NCI-H2196 treated with DMSO at 0.1 percent for 48 hours (cell line): ENCODE results near the gene SNX21.
"Not testable (repeated sequence)": the region's sequence is repeated elsewhere in the genome, so short reads cannot be mapped to it uniquely, and the experiment has no call there.

Source experiments
- DNase-seq: peaks from one replicate; lab custom pipeline; 2025; ENCODE audit not compliant: unreplicated experiment; lab: John Stamatoyannopoulos, UW

SNX21 gene, protein sequence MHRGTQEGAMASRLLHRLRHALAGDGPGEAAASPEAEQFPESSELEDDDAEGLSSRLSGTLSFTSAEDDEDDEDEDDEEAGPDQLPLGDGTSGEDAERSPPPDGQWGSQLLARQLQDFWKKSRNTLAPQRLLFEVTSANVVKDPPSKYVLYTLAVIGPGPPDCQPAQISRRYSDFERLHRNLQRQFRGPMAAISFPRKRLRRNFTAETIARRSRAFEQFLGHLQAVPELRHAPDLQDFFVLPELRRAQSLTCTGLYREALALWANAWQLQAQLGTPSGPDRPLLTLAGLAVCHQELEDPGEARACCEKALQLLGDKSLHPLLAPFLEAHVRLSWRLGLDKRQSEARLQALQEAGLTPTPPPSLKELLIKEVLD

DNA sequence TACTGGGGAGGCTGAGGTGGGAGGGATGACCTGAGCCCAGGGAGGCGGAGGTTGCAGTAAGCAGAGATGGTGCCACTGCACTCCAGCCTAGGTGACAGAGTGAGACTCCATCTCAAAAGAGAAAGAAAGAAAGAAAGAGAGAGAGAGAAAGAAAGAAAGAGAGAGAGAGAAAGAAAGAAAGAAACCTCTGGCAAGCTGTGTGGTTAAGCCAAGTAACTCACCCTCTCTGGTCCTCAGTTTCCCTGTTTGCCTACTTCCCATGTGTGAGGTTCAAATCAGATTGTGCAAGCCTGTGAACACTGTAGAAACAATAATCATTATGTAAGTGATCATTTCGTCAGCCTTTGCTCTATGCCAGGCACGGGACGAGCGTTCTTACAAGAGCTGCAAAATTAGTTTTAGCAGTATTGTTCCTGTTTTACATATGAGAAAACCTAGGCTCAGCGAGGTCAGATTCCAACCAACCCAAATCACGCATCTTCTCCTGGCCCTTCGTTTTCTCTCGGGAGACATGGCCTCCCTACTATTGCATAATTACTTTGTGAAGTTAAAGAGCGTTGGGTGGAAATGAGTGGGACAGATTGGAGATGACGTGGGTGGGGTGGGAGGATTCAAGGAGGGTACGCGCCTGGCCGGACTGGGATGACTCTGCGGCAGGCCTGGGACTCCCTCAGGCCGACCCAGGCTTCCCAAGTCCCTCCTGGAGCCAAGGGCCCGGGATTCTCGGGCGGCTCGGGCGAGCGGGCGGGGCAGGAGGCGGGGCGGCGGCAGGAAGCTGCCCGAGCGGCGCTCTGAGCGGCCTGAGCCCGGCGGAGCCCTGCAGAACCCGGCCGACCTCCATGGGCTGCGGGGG, at the start of gene SNX21:
SNX21 (plus strand) TSS at position 770 of the 853 bp plus-strand sequence. CDS start 121 bp downstream, outside the sequence.
- DNase-seq, result peak; percentile 35

DNA sequence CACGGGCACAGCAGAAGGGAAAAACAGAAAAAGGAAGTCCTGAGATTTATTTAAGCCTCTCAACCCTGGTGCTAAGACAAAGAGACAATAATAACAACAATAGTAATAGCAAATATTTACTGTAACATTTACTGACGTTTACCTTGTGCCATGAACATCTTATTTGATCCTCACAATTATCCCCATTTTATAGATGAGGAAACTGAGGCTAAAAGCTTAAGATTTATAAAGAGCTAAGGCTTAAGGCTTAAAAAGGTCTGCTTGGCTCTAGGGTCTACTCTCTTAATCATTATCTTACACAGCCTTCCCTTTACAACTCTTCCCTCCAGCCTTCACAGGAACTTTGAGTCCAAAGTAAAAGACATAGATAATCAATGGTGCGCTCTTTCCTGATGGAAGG, 45.2 kb upstream of the SNX21 start:
- no peak for DNase-seq

DNA sequence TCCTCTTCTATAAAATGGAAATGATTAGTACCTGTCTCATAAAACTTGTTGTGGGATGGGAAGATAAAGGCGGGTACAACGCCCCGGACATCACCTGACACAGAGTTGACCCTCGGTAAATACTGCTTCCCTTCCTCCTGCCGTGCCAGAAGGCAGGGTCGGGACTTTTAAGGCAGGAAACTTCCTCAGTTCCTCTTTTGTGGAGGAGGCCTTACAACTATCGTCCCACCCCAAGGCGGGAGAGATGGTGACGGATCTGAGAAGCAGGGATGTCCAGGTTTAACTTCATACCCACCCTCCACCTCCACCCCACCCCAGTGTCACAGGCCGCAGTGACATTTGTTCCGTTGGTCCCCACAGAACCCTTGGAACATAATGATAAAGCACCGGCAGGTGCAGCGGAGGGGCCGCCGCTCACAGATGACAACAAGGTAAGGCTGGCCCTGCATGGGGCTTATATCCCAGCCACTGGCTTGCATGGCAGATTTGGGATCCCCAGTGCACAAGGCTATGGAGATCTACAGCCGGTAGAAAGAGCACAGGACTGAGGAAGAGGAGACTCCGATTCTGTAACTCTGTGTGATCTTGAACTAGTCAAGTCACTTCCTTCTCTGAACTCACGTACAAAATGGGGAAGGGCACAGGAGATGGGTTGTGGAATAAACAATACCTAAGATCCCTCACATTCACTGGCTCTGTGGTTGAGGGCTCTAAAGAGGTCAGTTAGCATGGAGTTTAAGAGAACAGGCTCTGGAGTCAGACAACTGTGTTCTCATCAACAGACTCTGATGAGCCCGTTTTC, 41.1 kb upstream of the SNX21 start:
- DNase-seq, result no peak

DNA sequence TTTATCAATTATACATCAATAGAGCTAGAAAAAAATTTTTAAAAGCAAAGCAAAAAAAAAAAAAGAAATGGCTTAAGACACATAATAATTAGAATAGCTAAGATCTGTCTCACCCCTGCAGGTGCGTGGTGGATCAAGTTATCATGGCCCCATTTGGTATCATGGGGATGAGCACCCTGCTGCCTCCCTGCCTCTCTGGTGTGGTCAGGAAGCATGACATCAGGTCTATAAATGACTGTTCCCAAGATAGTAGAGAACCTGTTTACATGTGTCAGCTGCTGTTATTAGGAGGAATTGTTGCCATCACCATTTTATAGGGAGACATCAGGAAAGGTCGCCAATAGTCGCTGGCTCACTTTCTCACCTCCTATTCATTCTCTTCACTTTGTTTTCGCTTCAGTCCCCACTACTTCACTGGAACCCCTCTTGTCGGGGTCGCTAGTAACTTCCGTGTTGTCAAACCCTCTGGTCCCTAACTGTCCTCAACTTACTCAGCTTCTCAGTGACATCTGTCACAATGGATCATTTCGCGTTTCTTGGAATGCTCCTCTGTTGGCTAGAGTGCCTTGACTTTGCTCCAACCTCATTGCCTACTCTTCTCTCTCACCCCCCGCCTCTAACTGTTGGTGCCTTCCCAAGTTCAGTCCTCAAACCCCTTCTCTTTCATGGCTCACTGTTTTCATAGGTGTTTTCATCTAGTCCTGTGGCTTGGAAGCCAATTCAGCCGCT, 37.1 kb upstream of the SNX21 start:
- DNase-seq, result no peak

DNA sequence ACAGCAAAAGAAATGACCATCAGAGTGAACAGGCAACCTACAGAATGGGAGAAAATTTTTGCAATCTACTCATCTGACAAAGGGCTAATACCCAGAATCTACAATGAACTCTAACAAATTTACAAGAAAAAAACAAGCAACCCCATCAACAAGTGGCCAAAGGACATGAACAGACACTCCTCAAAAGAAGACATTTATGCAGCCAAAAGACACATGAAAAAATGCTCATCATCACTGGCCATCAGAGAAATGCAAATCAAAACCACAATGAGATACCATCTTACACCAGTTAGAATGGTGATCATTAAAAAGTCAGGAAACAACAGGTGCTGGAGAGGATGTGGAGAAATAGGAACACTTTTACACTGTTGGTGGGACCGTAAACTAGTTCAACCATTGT, 36.1 kb upstream of the SNX21 start:
- DNase-seq, result not testable (repeated sequence)

DNA sequence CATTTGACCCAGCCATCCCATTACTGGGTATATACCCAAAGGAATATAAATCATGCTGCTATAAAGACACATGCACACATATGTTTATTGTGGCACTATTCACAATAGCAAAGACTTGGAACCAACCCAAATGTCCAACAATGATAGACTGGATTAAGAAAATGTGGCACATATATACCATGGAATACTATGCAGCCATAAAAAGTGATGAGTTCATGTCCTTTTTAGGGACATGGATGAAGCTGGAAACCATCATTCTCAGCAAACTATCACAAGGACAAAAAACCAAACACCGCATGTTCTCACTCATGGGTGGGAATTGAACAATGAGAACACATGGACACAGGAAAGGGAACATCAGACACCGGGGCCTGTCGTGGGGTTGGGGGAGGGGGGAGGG, 35.6 kb upstream of the SNX21 start:
- not testable (repeated sequence) for DNase-seq

DNA sequence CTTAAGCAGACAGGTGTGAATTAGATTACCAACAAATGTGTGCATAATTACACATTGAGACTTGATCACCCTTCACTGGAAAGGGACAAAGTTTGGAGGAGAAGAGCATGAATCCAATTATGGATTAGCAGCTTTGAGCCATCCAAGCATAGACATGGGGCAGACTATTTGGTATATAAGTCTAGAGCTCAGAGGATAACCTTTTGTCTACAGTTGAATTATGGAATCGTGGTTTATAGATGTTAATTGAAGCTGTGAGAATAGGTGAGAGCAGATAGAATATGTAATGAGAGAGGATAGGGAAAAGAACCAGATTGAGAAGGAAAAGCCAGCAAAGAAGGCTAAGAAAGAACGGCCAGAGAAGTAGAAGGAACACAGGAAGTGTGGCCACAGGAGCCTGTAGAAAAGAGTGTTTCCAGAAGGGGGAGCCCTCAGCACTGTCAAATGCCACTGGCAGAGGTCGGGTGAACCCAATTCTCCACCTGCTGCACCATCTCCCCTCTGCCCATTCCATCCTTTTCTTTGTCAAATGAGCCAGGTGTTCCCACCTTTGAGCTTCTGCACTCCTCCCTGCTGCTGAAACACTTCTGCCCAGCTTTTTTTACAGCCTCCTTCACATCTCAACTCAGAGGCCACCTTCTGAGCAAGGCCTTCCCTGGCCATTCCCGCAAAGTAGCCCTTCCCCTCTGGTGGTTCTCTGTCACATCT, 34.5 kb upstream of the SNX21 start:
- peak; percentile 54 for DNase-seq

DNA sequence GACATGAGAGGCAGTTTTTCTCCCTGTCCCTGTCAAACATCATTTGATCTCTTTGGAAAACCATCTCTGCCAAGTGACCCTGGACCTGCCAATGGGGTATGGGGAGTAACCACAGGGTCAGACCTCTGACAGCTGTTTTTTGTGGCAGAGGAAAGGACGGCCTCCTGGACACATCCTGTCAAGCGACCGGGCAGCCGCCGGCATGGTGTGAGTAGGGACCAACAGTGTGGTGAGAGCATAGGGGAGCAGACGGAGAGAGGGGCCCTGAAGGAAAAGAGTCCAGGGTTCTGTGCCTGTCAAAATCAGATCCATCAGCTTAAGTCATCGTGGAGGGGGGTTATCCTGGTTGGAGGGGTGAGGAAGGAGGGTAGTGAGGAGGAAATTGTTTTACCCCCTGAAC, 31.7 kb upstream of the SNX21 start:
- no peak for DNase-seq

DNA sequence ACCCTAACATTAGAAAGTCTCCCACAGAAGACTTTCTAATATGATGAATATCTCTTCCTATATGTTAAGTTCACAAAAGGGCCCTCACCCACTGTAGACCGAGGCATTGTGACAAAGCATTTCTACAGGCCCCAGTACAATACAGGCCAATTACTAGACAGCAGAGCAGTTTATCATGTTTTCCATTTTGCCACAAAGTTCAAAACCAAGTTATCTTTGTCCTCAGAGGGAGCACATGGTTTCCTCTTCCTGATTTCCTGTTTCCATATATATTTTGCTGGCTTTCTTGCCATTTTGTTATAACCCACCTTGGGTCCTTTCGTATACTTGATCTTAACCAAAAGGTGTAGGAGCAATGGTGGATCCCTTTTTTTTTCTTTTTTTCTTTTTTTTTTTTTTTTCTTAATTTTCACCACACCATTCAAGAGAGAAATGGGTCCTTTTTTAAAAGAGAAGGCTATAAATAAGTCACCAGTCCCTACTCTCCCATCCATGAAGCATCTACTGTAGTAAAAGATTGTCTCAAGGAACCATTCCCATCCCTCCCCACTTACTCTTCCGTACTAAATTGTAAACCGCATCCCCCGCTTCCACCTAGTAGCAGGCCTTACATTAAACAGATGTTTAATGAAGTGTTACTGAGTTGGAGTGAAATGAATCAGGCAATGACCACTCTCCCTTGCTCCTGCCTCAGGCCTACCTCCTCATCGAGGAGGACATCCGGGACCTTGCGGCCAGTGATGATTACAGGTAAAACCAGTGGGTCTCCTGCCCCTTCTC, 23.2 kb upstream of the SNX21 start:
- DNase-seq, result no peak

DNA sequence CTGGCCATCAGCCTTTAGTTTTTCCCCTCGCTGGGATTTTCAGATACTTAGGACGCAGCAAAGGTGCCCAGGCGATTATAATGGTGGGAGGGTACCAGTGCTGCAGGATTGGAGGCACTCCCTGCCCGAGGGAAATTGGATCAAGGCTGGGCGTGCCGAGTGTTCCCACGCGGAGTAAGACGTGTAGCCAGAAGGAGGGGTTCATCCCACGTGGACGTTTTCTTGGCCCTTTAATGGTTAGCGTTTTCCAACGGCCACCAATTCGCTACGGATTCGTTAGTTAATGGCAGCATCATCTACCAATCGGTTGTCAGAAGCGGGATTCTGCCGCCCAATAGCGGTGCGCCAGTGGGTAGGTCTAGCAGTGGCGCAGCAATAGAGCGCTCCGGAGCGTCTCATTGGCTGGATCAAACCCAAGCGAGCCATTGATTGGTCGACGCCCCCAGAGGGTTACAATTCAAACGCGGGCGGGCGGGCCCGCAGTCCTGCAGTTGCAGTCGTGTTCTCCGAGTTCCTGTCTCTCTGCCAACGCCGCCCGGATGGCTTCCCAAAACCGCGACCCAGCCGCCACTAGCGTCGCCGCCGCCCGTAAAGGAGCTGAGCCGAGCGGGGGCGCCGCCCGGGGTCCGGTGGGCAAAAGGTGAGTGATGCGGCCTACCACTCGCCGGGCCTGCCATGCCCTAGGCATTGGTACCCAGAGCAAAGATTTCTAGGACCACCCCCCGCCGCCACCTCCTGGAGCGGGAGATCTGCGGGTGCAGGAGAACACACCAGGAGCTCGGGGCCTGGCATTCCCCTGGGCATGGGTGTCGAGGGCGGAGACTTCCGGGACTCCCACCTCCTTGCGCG, 21.2 kb upstream of the SNX21 start, which contains the start of gene UBE2C:
UBE2C (plus strand) TSS at position 488 of the 849 bp plus-strand sequence; CDS start at position 540, 52 bp downstream.
- DNase-seq, result peak; percentile 99

DNA sequence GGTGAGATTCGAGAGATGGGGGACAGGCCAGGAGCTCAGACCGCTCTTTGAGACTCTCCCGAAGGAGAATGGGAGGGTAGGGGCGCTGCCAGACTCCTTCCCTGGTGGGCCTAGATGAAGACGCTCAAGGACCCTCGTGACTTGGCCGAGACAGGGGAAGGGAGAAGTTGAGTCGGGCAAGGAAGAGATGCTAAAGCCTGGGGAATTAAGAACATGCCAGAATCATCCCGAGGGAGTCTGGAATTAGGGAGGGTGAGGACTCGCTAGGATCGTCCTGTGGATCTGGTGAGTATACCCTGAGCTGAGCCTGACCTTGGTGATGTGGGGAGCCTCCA, 20.6 kb upstream of the SNX21 start:
- DNase-seq, result no peak

DNA sequence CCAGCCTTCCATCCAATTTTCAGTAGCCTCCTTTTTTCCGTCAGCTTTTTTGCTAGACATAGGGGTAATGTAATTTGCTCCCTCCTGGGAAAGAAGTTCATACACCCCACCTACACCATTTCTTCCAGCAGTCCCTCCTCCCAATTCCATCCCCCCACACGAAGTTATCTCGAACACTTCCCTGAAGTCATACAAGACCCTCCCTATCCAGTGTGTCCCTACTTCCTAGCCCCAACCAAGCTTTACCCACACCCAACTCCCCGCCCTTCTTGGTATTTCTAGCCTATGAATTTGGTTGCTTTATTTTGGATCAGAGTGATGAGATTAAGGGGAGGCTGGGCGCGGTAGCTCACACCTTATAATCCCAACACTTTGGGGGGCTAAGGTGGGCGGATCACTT, 20.1 kb upstream of the SNX21 start:
- no peak for DNase-seq

DNA sequence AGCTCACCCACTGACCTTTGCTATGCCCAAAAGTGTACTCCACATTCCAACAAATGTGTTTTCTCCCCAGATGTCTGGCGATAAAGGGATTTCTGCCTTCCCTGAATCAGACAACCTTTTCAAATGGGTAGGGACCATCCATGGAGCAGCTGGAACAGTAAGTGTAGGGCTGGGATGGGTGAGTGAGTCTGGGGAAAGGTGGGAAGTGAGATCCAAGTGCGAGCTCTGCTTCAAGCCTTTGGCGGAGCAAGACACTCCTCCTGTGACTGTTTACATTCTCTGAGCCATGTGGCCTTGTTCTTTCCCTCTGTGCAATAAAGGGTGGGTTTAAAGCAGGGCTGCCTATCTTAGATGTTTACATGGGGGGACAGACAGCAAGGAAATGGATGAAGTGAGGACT, 19.3 kb upstream of the SNX21 start:
- no peak for DNase-seq

DNA sequence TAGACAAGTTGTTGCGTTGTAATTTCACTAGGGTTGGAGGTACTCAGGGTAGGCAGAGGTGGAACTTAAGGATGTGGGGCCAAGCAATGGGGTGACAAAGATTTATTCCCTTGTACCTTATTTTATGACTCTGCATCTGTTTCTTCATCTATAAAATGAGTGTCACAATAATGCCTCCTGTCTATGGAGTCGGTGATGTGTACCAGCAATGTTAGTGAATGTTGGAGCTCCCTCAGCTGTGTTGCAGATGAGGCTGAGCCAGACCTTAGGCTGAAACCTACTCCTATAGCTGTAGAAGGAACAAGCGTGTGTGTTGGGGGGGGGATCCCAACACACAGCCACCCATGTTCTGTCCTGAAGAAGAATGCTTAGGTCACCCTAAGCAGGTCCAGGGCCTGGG, 16.6 kb upstream of the SNX21 start:
- DNase-seq, result no peak

DNA sequence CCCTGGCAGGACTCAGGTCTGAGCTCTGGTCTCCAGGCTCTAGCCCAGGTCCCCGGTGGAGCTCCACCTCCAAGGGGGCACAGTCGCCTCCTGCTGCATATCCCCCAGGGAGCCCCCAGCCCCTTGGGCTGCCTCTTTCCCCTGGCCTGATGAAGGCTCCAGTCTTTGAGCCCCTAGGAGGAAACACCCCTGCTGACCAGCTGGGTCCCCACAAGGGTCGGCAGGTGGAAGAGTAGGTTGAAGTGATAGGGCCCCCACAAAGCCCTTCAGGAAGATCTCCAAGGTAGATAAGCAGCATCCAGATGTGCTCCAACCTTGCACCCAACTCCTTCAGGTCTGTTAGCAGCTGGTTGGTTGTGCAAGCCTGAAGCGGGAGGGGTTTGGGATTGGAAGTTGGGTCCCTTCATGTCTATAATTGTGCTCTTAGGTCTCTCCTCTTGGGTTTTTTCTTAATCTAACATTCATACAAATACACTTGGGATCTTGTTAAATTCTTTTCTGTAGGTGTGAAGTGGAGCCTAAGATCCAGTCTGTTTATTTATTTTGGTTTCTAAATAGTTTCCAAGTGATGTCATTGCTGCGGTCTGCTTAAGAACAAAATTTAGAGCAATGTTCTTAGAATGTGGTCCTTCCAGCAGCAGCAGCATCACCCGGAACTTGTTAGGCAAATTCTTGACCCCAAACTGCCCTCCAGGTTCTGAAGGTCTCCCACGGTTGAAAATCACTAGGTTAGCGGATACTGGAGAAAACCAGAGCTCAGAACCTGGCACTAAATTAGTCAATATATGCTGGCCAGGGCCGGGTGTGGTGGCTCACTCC, 16.0 kb upstream of the SNX21 start:
- no peak for DNase-seq

DNA sequence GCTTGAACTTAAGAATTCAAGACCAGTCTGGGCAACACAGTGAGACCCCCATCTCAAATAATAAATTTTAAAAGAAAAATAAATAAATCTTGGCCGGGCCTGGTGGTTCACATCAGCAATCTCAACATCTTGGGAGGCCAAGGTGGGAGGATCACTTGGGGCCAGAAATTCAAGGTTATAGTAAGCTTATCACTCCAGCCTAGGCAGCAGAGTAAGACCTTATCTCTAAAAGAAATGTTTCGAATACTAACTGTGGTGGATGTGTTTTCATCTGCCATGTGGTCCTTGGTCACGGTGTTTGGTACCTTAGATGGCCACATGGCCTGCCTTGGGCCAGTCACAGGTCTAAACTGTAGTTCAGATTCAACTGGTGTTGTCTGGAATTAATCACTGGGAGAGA, 15.4 kb upstream of the SNX21 start:
- DNase-seq, result no peak

DNA sequence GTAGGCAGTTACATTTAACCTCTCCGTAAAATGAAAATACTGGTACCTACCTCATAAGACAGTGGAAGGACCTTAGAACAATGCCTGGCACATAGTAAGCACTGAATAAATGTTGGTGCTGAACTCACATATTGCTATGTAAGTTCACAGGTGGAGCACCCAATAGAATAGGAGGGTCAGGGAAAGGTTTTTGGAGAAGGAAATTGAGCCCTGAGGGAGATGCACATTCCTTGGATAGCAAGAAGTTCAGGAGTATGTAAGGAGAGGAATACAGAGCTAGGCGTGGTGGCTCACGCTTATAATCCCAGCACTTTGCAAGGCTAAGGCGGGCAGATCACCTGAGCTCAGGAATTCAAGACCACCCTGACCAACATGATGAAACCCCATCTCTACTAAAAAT, 14.1 kb upstream of the SNX21 start:
- no peak for DNase-seq

DNA sequence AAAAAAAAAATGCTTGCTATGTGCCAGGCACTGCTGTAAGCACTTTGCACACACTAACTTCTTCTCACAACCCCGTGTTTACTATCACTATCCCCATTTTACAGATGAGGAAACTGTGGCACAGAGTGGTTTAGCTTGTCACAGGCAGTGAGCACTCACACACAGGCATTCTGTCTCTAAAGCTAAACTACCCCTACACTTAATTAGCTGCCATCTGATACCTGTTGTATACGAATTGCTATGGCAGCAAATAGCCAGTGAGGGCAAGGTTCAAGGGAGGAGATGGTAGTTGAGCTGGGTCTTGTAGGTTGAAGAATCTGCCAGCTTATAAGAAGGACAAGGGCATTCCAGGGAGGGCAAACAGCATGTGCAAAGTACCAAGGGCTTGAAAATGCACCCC, 11.7 kb upstream of the SNX21 start:
- peak; percentile 9 for DNase-seq
